ENCODE measurements around the gene OR5AU1.
A peak's percentile ranks its signal among the peaks of the same experiment; 100 is the strongest.

OR5AU1 gene

DNA sequence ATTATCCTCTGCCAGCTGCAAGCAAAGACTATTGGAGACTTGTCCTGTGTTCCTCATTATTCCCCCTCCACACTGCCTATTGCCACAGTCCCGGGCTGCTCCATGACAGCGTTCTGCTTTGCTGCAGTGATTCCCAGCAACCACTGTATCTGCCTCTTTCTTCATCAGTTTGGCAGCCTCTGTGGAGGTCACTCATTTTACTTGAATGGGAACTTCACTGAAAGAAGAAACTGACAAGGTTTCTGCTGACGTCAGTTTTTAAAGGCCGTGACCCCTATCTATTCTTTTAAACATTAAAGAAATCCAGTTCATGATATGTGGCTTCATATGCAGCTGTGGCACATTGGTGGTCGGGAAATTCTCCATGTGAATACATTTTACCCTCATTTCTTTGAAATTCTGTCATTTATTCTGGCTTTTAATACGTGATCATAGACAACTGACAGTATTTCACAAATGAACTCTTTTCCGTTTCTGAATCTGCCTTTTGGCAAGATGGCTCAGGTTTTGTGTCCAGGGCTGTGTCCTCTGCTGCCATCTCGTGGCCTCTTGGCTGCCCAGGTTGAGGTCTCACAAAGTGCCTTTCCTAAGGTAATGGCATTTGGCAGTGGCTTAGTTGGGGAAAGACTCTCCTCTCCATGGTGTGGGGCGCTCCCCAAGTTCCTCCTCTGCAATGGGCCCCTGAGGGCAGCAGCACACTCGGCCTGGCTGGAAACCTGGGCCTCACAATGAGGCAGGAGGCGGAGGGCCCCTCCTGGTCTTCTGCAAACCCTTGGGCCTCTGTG is 49.2 kb downstream of the OR5AU1 start:
- peak in 1 of 2 donors; percentile 70 for DNase-seq (ENCODE audit: low read depth in 2 of 2)

- DNase-seq (ENCODE audit: low read depth in 2 of 2), result no peak
Observed at GRCh38 chr14:21106176-21106497, 49.7 kb downstream of the OR5AU1 start.

DNA sequence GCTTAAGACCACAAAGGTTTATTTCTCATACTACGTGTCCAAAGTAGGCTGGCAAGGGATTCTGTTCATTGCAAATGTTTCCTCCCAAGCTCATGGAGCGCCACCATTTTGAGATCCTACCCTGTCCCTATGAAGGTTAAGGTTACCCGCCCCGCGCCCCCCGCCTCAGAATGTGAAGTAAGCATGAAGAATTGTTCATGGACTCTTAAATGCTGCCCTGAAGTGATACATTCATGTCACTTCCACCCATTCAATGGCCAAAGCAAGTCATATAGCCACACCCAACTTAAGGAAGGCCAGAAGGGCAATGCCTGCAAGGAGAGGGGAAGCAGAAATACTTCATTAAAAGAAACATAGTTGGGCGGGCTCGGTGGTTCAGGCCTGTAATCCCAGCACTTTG is 50.8 kb downstream of the OR5AU1 start:
- no peak for DNase-seq (ENCODE audit: low read depth in 2 of 2)
